ENCODE data around the gene PHRF1.

- TF ChIP-seq CTCF (IDR thresholded peaks at IDR 0.05) (no peak), POLR2A (IDR thresholded peaks at IDR 0.05) (no peak)
Measured at GRCh38 chr11:612961-613300, 36.7 kb downstream of the PHRF1 start.
